Measurements from ENCODE around the gene CDC73. TPM values are rescaled to one million over a fixed set of nuclear protein-coding genes. Genes with fewer than 3 reads are reported as not detected.

Gene CDC73
- total and polyA plus RNA-seq, 2 donors from 2014 or later, result 11.4 to 73.1 TPM

- Histone ChIP-seq H3K4me3 (ENCODE audit: low read length in 3 of 3) (no peak overlapping the region), H3K36me3 (ENCODE audit: control insufficient read depth in 2 of 3, insufficient read depth in 3 of 3, low read length in 3 of 3) (peaks cover 0 to 8% (median 0%) of the 10 kb centered on the region in 3 donors), H3K9me3 (ENCODE audit: control insufficient read depth in 2 of 3, insufficient read depth in 1 of 3, low read length in 3 of 3) (no peaks in the 10 kb centered on the region), H3K4me1 (ENCODE audit: control insufficient read depth in 2 of 3, insufficient read depth in 2 of 3, low read depth in 1 of 3, low read length in 3 of 3) (no peaks in the 10 kb centered on the region), H3K9ac (ENCODE audit: low read length in 3 of 3) (no peak overlapping the region), H3K27ac (ENCODE audit: low read depth in 2 of 2, low read length in 2 of 2) (no peak overlapping the region), H3K27me3 (ENCODE audit: control insufficient read depth, insufficient read depth, low read length) (no peaks in the 10 kb centered on the region)
- TF ChIP-seq, protein P1, sequence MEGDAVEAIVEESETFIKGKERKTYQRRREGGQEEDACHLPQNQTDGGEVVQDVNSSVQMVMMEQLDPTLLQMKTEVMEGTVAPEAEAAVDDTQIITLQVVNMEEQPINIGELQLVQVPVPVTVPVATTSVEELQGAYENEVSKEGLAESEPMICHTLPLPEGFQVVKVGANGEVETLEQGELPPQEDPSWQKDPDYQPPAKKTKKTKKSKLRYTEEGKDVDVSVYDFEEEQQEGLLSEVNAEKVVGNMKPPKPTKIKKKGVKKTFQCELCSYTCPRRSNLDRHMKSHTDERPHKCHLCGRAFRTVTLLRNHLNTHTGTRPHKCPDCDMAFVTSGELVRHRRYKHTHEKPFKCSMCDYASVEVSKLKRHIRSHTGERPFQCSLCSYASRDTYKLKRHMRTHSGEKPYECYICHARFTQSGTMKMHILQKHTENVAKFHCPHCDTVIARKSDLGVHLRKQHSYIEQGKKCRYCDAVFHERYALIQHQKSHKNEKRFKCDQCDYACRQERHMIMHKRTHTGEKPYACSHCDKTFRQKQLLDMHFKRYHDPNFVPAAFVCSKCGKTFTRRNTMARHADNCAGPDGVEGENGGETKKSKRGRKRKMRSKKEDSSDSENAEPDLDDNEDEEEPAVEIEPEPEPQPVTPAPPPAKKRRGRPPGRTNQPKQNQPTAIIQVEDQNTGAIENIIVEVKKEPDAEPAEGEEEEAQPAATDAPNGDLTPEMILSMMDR (IDR thresholded peaks at IDR 0.05; ENCODE audit: borderline replicate concordance, extremely low read depth, insufficient read depth), result no peak
- no peak for DNase-seq
- intact Hi-C loops (cut with DNase I), result no loop called here
- no peak for FAIRE-seq
These were observed 138.4 kb downstream of the CDC73 start for GRCh38 chr1:193260056-193260745.

- H3K9me3 ChIP-seq (ENCODE audit: control insufficient read depth in 2 of 3, insufficient read depth in 1 of 3, low read length in 3 of 3), result no peaks in the 10 kb centered on the region
- no peaks in the 10 kb centered on the region for H3K4me1 ChIP-seq (ENCODE audit: control insufficient read depth in 2 of 3, insufficient read depth in 2 of 3, low read depth in 1 of 3, low read length in 3 of 3)
- no peaks in the 10 kb centered on the region for H3K27me3 ChIP-seq (ENCODE audit: control insufficient read depth, insufficient read depth, low read length)
- H3K9ac ChIP-seq (ENCODE audit: low read length in 3 of 3), result no peak overlapping the region
- no peak for DNase-seq
- TF ChIP-seq, protein P1 (IDR thresholded peaks at IDR 0.05; ENCODE audit: borderline replicate concordance, extremely low read depth, insufficient read depth), result no peak
- no peak overlapping the region for H3K27ac ChIP-seq (ENCODE audit: low read depth in 2 of 2, low read length in 2 of 2)
- intact Hi-C loops (cut with DNase I), result no loop called here
- no peak overlapping the region for H3K4me3 ChIP-seq (ENCODE audit: low read length in 3 of 3)
- FAIRE-seq, result no peak
- peaks cover 0 to 8% (median 0%) of the 10 kb centered on the region in 3 donors for H3K36me3 ChIP-seq (ENCODE audit: control insufficient read depth in 2 of 3, insufficient read depth in 3 of 3, low read length in 3 of 3)
These were observed 139.1 kb downstream of the CDC73 start for GRCh38 chr1:193260896-193261295.

- TF ChIP-seq, protein P1 (IDR thresholded peaks at IDR 0.05; ENCODE audit: borderline replicate concordance, extremely low read depth, insufficient read depth), result no peak
- intact Hi-C loops (cut with DNase I), result no loop called here
- Histone ChIP-seq H3K4me3 (ENCODE audit: low read length in 3 of 3) (no peak overlapping the region), H3K9ac (ENCODE audit: low read length in 3 of 3) (no peak overlapping the region), H3K27ac (ENCODE audit: low read depth in 2 of 2, low read length in 2 of 2) (no peak overlapping the region), H3K9me3 (ENCODE audit: control insufficient read depth in 2 of 3, insufficient read depth in 1 of 3, low read length in 3 of 3) (no peaks in the 10 kb centered on the region), H3K4me1 (ENCODE audit: control insufficient read depth in 2 of 3, insufficient read depth in 2 of 3, low read depth in 1 of 3, low read length in 3 of 3) (no peaks in the 10 kb centered on the region), H3K27me3 (ENCODE audit: control insufficient read depth, insufficient read depth, low read length) (no peaks in the 10 kb centered on the region), H3K36me3 (ENCODE audit: control insufficient read depth in 2 of 3, insufficient read depth in 3 of 3, low read length in 3 of 3) (peaks cover 0 to 8% (median 0%) of the 10 kb centered on the region in 3 donors)
- FAIRE-seq (no peak), DNase-seq (no peak)
These were observed 140.8 kb downstream of the CDC73 start for GRCh38 chr1:193262661-193263060.
